Ishikawa (cell line): ENCODE data around the gene P4HA1.

Experiments used
- CEBPB ChIP-seq: IDR thresholded peaks from 2 replicates; pipeline ENCODE4 v1.6.1; 2012
- CREB1 ChIP-seq: IDR thresholded peaks from 2 replicates; pipeline ENCODE4 v1.6.1; 2012; ENCODE audit warnings: low read depth
- EGR1 ChIP-seq: IDR thresholded peaks from 2 replicates; pipeline ENCODE4 v1.6.1; 2012
- EP300 ChIP-seq: IDR thresholded peaks from 2 replicates; pipeline ENCODE4 v1.6.1; 2012; ENCODE audit warnings: borderline replicate concordance
- FOXM1 ChIP-seq: IDR thresholded peaks from 2 replicates; pipeline ENCODE4 v1.6.1; 2012; ENCODE audit warnings: low read depth, borderline replicate concordance
- MAX ChIP-seq: IDR thresholded peaks from 2 replicates; pipeline ENCODE4 v1.6.1; 2012
- NFIC ChIP-seq: IDR thresholded peaks from 2 replicates; pipeline ENCODE4 v1.6.1; 2012
- RAD21 ChIP-seq: IDR thresholded peaks from 2 replicates; pipeline ENCODE4 v1.6.1; 2012; ENCODE audit warnings: low read depth
- REST ChIP-seq: IDR thresholded peaks from 2 replicates; pipeline ENCODE4 v1.6.1; 2012; ENCODE audit warnings: low read depth, mild to moderate bottlenecking
- TAF1 ChIP-seq: IDR thresholded peaks from 2 replicates; pipeline ENCODE4 v1.6.1; 2012; ENCODE audit warnings: low read depth, mild to moderate bottlenecking
- TCF12 ChIP-seq: IDR thresholded peaks from 2 replicates; pipeline ENCODE4 v1.6.1; 2012; ENCODE audit warnings: low read depth
- USF1 ChIP-seq: IDR thresholded peaks from 2 replicates; pipeline ENCODE4 v1.6.1; 2012
- YY1 ChIP-seq: IDR thresholded peaks from 2 replicates; pipeline ENCODE4 v1.6.1; 2012; ENCODE audit warnings: low read depth

- no peak for TF ChIP-seq REST
- TF ChIP-seq YY1 = no peak
- TF ChIP-seq TAF1 = no peak
- no peak for TF ChIP-seq MAX
- no peak for TF ChIP-seq EP300
- no peak for TF ChIP-seq NFIC
- TF ChIP-seq CREB1 = no peak
- TF ChIP-seq RAD21 = no peak
- TF ChIP-seq FOXM1 = no peak
- no peak for TF ChIP-seq TCF12
- TF ChIP-seq EGR1 = no peak
- TF ChIP-seq CEBPB = no peak
- TF ChIP-seq USF1 = no peak
These were observed 117.0 kb downstream of the P4HA1 start for GRCh38 chr10:72979709-72980108.
